ENCODE results near the gene CLIP4.

- TF ChIP-seq POLR2AphosphoS5 (IDR thresholded peaks at IDR 0.05; ENCODE audit: low read depth): no peak
- TF ChIP-seq CTCF (conservative IDR thresholded peaks at IDR 0.05; ENCODE audit: low read depth in 2 of 2): no peak
- no peak for TF ChIP-seq EZH2 (IDR thresholded peaks at IDR 0.05; ENCODE audit: low read depth, unreplicated experiment)
- no peak for TF ChIP-seq REST (IDR thresholded peaks at IDR 0.05; ENCODE audit: unreplicated experiment)
These were observed 4.0 kb downstream of the CLIP4 start for GRCh38 chr2:29119211-29119610.
